ENCODE measurements around the gene MAPKAPK2.

MAPKAPK2 gene

GRCh38 chr1:206751891-206752290 lies 67.2 kb downstream of the MAPKAPK2 start:
- TF ChIP-seq ARNT (IDR thresholded peaks at IDR 0.05) (no peak), ZNF384 (IDR thresholded peaks at IDR 0.05) (no peak), FOXA1 (IDR thresholded peaks at IDR 0.05) (no peak), L3MBTL2 (conservative IDR thresholded peaks at IDR 0.05) (no peak), LEF1 (IDR thresholded peaks at IDR 0.05; ENCODE audit: borderline replicate concordance) (no peak), HDGF (IDR thresholded peaks at IDR 0.05; ENCODE audit: borderline replicate concordance) (no peak), ELF4 (IDR thresholded peaks at IDR 0.05) (no peak), NFRKB (IDR thresholded peaks at IDR 0.05) (no peak), SP1 (IDR thresholded peaks at IDR 0.05) (no peak), TARDBP (IDR thresholded peaks at IDR 0.05) (no peak), FOXM1 (IDR thresholded peaks at IDR 0.05; ENCODE audit: borderline replicate concordance) (no peak)
- POLR2A ChIA-PET, result no interaction called here
- CTCF ChIA-PET, result no interaction called here
- DNase-seq (ENCODE audit: extremely low spot score), result no peak

GRCh38 chr1:206752481-206752880 lies 67.8 kb downstream of the MAPKAPK2 start:
- ChIA-PET POLR2A (no interaction called here), CTCF (no interaction called here)
- TF ChIP-seq BHLHE40 (IDR thresholded peaks at IDR 0.05; ENCODE audit: borderline replicate concordance) (no peak), PKNOX1 (IDR thresholded peaks at IDR 0.05) (no peak), L3MBTL2 (conservative IDR thresholded peaks at IDR 0.05) (no peak), LEF1 (IDR thresholded peaks at IDR 0.05; ENCODE audit: borderline replicate concordance) (no peak), ELF4 (IDR thresholded peaks at IDR 0.05) (no peak)
- DNase-seq (ENCODE audit: extremely low spot score), result no peak

GRCh38 chr1:206753141-206753540 lies 68.4 kb downstream of the MAPKAPK2 start:
- DNase-seq (ENCODE audit: extremely low spot score), result no peak
- ChIA-PET CTCF (no interaction called here), POLR2A (no interaction called here)
- TF ChIP-seq SUZ12 (IDR thresholded peaks at IDR 0.05), result no peak
- TF ChIP-seq NFRKB (IDR thresholded peaks at IDR 0.05), result no peak

- TF ChIP-seq ZNF384 (IDR thresholded peaks at IDR 0.05) (no peak), SP1 (IDR thresholded peaks at IDR 0.05) (no peak), BHLHE40 (IDR thresholded peaks at IDR 0.05; ENCODE audit: borderline replicate concordance) (no peak), PKNOX1 (IDR thresholded peaks at IDR 0.05) (no peak), FOXM1 (IDR thresholded peaks at IDR 0.05; ENCODE audit: borderline replicate concordance) (no peak), CTBP1 (IDR thresholded peaks at IDR 0.05; ENCODE audit: borderline replicate concordance) (no peak), NFRKB (IDR thresholded peaks at IDR 0.05) (no peak), FOXK2 (IDR thresholded peaks at IDR 0.05) (no peak), L3MBTL2 (conservative IDR thresholded peaks at IDR 0.05) (no peak), ARNT (IDR thresholded peaks at IDR 0.05) (no peak), TARDBP (IDR thresholded peaks at IDR 0.05) (no peak), FOXA1 (IDR thresholded peaks at IDR 0.05) (no peak), HDGF (IDR thresholded peaks at IDR 0.05; ENCODE audit: borderline replicate concordance) (no peak), ELF4 (IDR thresholded peaks at IDR 0.05) (no peak), LEF1 (IDR thresholded peaks at IDR 0.05; ENCODE audit: borderline replicate concordance) (no peak), SUZ12 (IDR thresholded peaks at IDR 0.05) (no peak)
- DNase-seq (ENCODE audit: extremely low spot score), result no peak
- ChIA-PET CTCF (no interaction called here), POLR2A (no interaction called here)
These were observed 69.3 kb downstream of the MAPKAPK2 start for GRCh38 chr1:206754011-206754410.

GRCh38 chr1:206757524-206758266 lies 73.0 kb downstream of the MAPKAPK2 start:
- ChIA-PET POLR2A (no interaction called here), CTCF (no interaction called here)
- no peak for DNase-seq (ENCODE audit: extremely low spot score)
- TF ChIP-seq PKNOX1 (IDR thresholded peaks at IDR 0.05), result no peak
- TF ChIP-seq FOXK2 (IDR thresholded peaks at IDR 0.05), result no peak
- TF ChIP-seq CTBP1 (IDR thresholded peaks at IDR 0.05; ENCODE audit: borderline replicate concordance), result no peak
- TF ChIP-seq ELF4 (IDR thresholded peaks at IDR 0.05), result no peak
- no peak for TF ChIP-seq FOXM1 (IDR thresholded peaks at IDR 0.05; ENCODE audit: borderline replicate concordance)
- no peak for TF ChIP-seq SUZ12 (IDR thresholded peaks at IDR 0.05)
- no peak for TF ChIP-seq FOXA1 (IDR thresholded peaks at IDR 0.05)
- no peak for TF ChIP-seq ZNF384 (IDR thresholded peaks at IDR 0.05)
- no peak for TF ChIP-seq SP1 (IDR thresholded peaks at IDR 0.05)
- no peak for TF ChIP-seq NFRKB (IDR thresholded peaks at IDR 0.05)
- no peak for TF ChIP-seq TARDBP (IDR thresholded peaks at IDR 0.05)
- TF ChIP-seq LEF1 (IDR thresholded peaks at IDR 0.05; ENCODE audit: borderline replicate concordance), result no peak

GRCh38 chr1:206760590-206760989 lies 75.9 kb downstream of the MAPKAPK2 start:
- no peak for DNase-seq (ENCODE audit: extremely low spot score)
- TF ChIP-seq LEF1 (IDR thresholded peaks at IDR 0.05; ENCODE audit: borderline replicate concordance), result no peak
- no peak for TF ChIP-seq FOXA1 (IDR thresholded peaks at IDR 0.05)
- POLR2A ChIA-PET, result no interaction called here
- CTCF ChIA-PET, result interaction anchor here (0.6 to 1.3 kb wide), 2 partner anchors 9 to 26 kb away, joined by 4 to 5 read pairs; no protein-coding TSS in a partner anchor
